Smooth muscle cell (in vitro differentiated cells): ENCODE results near the gene MYMK. TPM values are rescaled to one million over a fixed set of nuclear protein-coding genes. Genes with fewer than 3 reads are reported as not detected.

ENCODE experiments used
- DNase-seq: peaks from one replicate; lab custom pipeline; 2025; ENCODE audit not compliant: unreplicated experiment; lab: John Stamatoyannopoulos, UW
- H2AFZ ChIP-seq: fragments of 200-600 bp; sonication (generic); 2 replicates; pipeline ENCODE4 v1.6.0; 2016; ENCODE audit warnings: antibody characterized with exemption, low read depth, mild to moderate bottlenecking
- H3F3A ChIP-seq: fragments of 200-600 bp; sonication (generic); 2 replicates; pipeline ENCODE4 v1.6.0; 2017; ENCODE audit warnings: antibody characterized with exemption, low read depth
- H3K27ac ChIP-seq: fragments of 200-600 bp; sonication (generic); 2 replicates; pipeline ENCODE4 v1.5.1; 2016; ENCODE audit warnings: low read depth, mild to moderate bottlenecking
- H3K27me3 ChIP-seq: fragments of 200-600 bp; sonication (generic); 2 replicates; pipeline ENCODE4 v1.6.1; 2016; ENCODE audit warnings: low read depth, mild to moderate bottlenecking
- H3K36me3 ChIP-seq: fragments of 200-600 bp; sonication (generic); 2 replicates; pipeline ENCODE4 v1.5.1; 2016; ENCODE audit warnings: low read depth
- H3K4me1 ChIP-seq: fragments of 200-600 bp; sonication (generic); 2 replicates; pipeline ENCODE4 v1.5.1; 2016; ENCODE audit warnings: low read depth
- H3K4me2 ChIP-seq: fragments of 200-600 bp; sonication (generic); 2 replicates; pipeline ENCODE4 v1.6.0; 2016; ENCODE audit warnings: mild to moderate bottlenecking
- H3K4me3 ChIP-seq: fragments of 200-600 bp; sonication (generic); 2 replicates; pipeline ENCODE4 v1.5.1; 2016; ENCODE audit warnings: mild to moderate bottlenecking
- H3K79me2 ChIP-seq: fragments of 200-600 bp; sonication (generic); 2 replicates; pipeline ENCODE4 v1.6.0; 2016; ENCODE audit warnings: low read depth, mild to moderate bottlenecking
- H3K9ac ChIP-seq: fragments of 200-600 bp; sonication (generic); 2 replicates; pipeline ENCODE4 v1.6.0; 2016; ENCODE audit warnings: low read depth
- H3K9me3 ChIP-seq: fragments of 200-600 bp; sonication (generic); replicated peaks from 2 replicates; pipeline ENCODE4 v1.5.1; 2016; ENCODE audit warnings: low read depth
- H4K20me1 ChIP-seq: fragments of 200-600 bp; sonication (generic); 2 replicates; pipeline ENCODE4 v1.6.0; 2016; ENCODE audit warnings: low read depth
- CTCF ChIP-seq: fragments of 200-600 bp; sonication (generic); IDR thresholded peaks from 2 replicates; pipeline ENCODE4 v1.5.1; 2017; ENCODE audit warnings: borderline replicate concordance, mild to moderate bottlenecking, antibody characterized with exemption; ENCODE audit not compliant: insufficient read depth, poor library complexity, severe bottlenecking
- WGBS: methylation state at CpG from one replicate; pipeline ENCODE4 v1.1.7; 2016; ENCODE audit warnings: low lambda C conversion rate; 5-methylcytosine and 5-hydroxymethylcytosine counted together
- polyA plus RNA-seq: library from polyadenylated mRNA; unstranded; fragments of >200 nt; fragmentation: Nextera tagmentation; extraction: Ambion mirVana; gene quantifications from 2 replicates; pipeline ENCODE4 v1.2.1, GENCODE V29; 2016
- total RNA-seq: library from RNA; depleted of rRNA; stranded (reverse); fragments of >200 nt; gene quantifications from 2 replicates; pipeline ENCODE4 v1.2.3, GENCODE V29; 2014

The MYMK gene
- total and polyA plus RNA-seq, 2 experiments from 2014 or later, result not detected

DNA sequence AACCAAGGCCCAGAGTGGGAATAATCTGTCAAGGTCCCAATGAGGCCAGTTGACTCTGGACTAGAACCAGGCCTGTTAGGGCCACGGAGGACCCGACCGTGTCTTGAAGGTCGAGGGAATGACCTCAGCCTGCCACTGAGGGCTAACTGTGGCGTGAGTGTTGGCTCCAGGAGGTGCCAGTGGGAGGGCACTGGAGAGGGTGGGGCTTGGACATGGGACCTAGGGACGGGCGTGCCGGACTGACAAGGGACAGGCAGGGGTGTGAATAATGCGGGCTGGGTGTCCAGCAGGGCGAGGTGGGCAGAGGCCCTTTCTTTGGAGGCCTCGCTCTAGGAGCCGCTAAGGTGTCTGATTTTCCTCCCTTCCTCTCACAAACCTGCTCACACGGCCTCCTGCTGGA lies 17.2 kb upstream of the MYMK start:
- WGBS, result 97% methylated on average over 13 of the region's 13 CpGs
- no peaks in the 10 kb centered on the region for H3K27me3 ChIP-seq
- H4K20me1 ChIP-seq, result no peaks in the 10 kb centered on the region
- no peak overlapping the region for H3K27ac ChIP-seq
- no peaks in the 10 kb centered on the region for H3K9me3 ChIP-seq
- no peak overlapping the region for H3K4me2 ChIP-seq
- no peak for TF ChIP-seq CTCF
- H3K9ac ChIP-seq, result no peak overlapping the region
- no peaks in the 10 kb centered on the region for H3F3A ChIP-seq
- no peaks in the 10 kb centered on the region for H3K79me2 ChIP-seq
- H2AFZ ChIP-seq, result no peak overlapping the region
- no peak overlapping the region for H3K4me3 ChIP-seq
- no peaks in the 10 kb centered on the region for H3K36me3 ChIP-seq
- no peaks in the 10 kb centered on the region for H3K4me1 ChIP-seq
- DNase-seq, result no peak

DNA sequence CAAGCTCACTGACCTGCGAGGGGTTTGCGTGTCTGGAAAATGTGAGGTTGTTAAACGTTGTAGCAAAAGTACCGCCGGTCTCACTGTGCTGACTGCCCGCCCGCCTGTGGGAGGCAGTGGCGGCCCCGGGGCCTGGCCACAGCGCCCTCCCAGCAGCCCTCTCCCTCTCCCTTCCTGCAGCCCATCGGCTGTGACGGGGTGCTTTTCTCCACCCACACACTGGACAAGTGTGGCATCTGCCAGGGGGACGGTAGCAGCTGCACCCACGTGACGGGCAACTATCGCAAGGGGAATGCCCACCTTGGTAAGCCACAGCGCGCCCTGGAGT lies 15.9 kb upstream of the MYMK start:
- WGBS, result 90% methylated on average over 18 of the region's 18 CpGs
- no peaks in the 10 kb centered on the region for H3K27me3 ChIP-seq

DNA sequence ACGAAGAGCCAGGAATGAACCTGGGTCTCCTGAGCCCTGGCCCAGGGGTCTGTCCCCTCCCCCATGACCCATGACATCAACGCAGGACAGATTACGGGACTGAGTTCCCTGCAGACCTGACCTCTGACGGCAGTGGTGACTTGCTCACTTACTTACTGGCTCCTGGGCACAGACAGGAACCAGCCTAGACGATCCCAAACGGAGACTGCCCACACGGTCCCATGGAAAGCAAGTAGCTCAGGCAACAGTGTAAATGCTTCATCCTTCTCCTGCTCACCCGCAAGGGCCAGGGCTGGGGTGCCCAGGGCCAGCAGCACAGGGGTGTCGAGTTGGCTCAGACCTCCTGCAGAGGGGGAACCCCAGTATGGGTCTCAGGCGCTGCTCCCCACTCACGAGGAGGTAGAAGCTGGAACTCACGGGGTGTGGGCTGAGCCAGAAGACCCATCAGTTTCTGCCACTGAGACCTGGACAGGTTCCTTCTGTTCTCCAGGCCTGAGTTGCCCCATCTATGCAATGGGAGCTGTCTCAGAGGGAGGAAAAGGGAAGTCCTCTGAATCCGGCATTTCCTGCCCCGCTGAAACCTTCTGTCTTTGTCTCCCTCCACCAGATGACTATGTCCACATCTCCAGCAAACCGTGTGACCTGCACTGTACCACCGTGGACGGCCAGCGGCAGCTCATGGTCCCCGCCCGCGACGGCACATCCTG lies 15.4 kb upstream of the MYMK start:
- H3K36me3 ChIP-seq, result no peaks in the 10 kb centered on the region
- H4K20me1 ChIP-seq, result no peaks in the 10 kb centered on the region

More for the DNA sequence above, 15.9 kb upstream of the MYMK start:
- no peak overlapping the region for H3K27ac ChIP-seq
- no peak overlapping the region for H3K9ac ChIP-seq
- no peaks in the 10 kb centered on the region for H3K79me2 ChIP-seq
- no peaks in the 10 kb centered on the region for H3K9me3 ChIP-seq
- no peak overlapping the region for H3K4me3 ChIP-seq
- DNase-seq, result no peak
- H3F3A ChIP-seq, result no peaks in the 10 kb centered on the region
- no peak for TF ChIP-seq CTCF
- H4K20me1 ChIP-seq, result no peaks in the 10 kb centered on the region
- no peaks in the 10 kb centered on the region for H3K4me1 ChIP-seq
- H3K4me2 ChIP-seq, result no peak overlapping the region
- H2AFZ ChIP-seq, result no peak overlapping the region
- H3K36me3 ChIP-seq, result no peaks in the 10 kb centered on the region

More for the DNA sequence above, 15.4 kb upstream of the MYMK start:
- H3K4me1 ChIP-seq, result no peaks in the 10 kb centered on the region
- H3K9me3 ChIP-seq, result no peaks in the 10 kb centered on the region
- no peak for DNase-seq
- H3K4me3 ChIP-seq, result no peak overlapping the region
- WGBS, result 73% methylated on average over 22 of the region's 22 CpGs
- TF ChIP-seq CTCF, result no peak
- no peak overlapping the region for H3K4me2 ChIP-seq
- H3K27me3 ChIP-seq, result no peaks in the 10 kb centered on the region
- no peaks in the 10 kb centered on the region for H3K79me2 ChIP-seq
- H3F3A ChIP-seq, result no peaks in the 10 kb centered on the region
- no peak overlapping the region for H2AFZ ChIP-seq
- H3K9ac ChIP-seq, result no peak overlapping the region
- H3K27ac ChIP-seq, result no peak overlapping the region
